NOMO-1 treated with dmso at 0.1 percent for 144 hours (cell line): ENCODE data around the gene DEFB131A.
"Not testable (repeated sequence)": the region's sequence is repeated elsewhere in the genome, so short reads cannot be mapped to it uniquely, and the experiment has no call there.

Experiments used
- DNase-seq: peaks from one replicate; lab custom pipeline; 2025; ENCODE audit not compliant: unreplicated experiment; lab: John Stamatoyannopoulos, UW

DEFB131A gene

DNA sequence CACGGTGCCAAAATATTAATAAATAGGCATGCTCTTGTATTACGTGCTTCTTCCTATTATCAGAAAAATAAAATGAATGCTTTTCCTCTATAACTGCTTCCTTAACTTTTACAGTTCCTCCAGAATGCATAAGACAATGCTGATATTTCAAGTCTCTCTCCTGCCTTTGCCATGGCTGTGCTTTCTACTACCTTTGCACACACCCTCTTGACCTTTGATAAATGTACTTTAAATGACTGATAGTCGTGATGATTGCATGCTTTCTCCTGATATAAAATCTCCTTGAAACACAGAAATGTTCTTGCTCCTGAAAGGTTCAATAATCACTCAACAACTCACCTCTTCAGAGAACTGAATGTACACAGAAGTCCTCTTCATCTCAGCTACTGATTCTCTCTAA lies at the start of gene DEFB131A:
DEFB131A (plus strand) TSS at position 301 of the 400 bp plus-strand sequence. CDS start 120 bp downstream, outside the sequence.
- not testable (repeated sequence) for DNase-seq

DNA sequence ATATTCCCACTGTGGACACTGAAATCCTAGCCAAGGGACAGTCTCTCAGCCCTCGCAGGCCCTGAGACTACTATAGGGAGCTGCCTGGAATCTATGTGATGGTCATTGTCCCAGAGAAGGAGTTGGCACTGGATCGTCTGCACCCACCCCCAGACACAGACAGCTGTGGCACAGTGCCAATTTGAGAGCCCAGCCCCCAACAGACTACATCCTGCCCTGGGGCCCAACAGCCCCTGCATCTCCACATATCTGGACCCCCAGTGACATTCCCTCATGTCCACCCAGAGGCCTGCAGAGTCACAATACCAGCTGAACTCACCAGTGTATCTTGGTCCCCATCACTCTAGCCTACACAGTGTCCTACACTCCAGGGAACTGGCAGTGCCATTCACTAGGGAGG lies 38.4 kb upstream of the DEFB131A start:
- DNase-seq, result not testable (repeated sequence)

DNA sequence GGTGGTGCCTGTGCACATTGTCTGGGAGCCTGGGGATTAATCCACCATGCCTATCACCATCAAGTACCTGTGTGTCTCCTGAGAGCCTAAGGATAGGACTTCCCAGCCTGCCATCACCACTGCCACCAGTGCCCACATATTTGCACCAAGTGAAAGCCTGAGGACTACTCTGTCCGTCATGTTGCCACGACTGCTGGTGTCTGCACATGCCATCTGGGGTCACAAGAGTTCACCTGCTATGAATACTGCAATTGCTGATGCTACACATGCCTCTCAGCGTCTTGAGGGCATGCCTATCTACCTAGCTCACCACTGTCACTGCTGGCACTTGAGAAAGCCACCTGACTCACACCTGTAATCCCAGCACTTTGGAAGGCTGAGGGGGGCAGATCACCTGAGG lies 37.7 kb upstream of the DEFB131A start:
- not testable (repeated sequence) for DNase-seq

DNA sequence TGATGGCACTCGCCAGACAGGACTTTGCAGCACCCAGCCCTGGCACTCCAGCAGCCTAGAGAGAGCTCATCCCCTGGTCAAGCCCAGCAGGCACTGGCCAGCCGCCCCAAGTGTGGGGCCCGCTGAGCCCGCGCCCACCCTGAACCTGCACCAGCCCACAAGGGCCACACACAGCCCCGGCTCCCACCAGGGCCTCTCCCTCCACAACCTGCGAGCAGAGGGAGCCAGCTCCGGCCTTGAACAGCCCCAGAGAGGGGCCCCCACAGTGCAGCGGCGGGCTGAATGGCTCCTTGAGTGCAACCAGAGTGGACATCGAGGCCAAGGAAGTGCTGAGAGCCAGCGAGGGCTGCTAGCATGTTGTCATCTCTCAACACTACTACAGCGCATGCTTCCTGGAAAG lies 34.4 kb upstream of the DEFB131A start:
- DNase-seq, result no peak

DNA sequence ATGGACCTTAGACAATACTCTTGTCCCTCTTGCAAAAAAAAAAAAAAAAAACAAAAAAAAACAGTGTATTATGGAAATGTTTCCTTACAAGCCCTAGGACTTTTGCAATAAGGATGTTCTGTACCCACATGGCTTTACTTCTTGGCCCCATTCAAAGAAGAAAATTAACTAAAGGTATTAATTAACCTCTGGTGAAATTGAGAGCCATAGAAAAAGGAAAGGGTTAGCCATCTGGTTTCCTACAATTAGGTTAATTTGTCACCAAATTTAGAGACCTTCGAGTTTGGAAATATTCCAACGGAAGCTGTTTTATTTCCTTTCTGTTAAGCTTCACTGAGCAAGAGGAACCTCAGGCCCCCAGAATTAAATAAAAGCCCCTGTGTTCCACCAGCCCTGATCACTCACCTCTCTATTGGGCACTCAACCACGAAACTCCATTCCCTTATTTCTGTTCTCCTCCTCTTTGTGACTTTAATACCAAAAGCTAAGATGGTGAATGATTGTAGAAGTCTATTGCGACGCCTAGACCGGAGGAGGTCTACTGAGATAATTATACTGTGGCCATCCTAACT lies 22.2 kb upstream of the DEFB131A start:
- not testable (repeated sequence) for DNase-seq

DNA sequence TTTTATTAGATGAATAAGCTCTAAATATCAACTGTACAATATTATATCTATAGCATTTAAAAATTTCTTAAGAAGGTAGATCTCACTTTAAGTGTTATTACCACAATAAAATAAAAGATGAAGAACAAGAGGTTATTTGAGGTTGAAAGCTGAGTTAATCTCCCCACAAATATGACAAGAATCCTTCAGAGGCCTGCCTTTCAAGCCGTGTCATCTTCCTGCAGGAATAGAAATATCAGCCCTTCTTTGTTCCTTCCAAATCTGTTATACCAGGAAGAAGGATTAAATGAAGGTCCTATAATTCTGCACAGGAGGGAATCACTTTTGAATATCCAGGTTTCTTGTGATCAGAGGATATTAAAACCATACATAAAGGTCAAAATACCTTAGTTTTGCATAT lies 18.3 kb upstream of the DEFB131A start:
- not testable (repeated sequence) for DNase-seq

DNA sequence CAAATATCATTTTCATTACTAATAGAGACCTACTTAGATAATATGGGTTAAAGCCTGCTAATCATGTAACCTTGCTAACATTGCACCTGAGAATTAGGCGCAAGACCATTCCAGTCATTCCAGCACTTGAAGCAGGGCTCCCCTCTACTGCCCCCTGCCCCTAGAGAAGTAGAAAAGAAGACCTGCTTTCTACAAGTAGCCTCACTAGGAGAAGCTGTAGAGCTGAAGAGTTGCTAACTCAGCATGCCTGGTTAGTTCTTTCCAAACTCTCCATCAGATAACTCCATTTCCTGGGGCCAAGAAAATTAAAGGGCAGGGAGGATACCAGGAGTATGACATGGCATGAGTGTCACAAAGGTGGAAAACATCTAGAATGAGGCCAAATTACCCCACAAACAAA lies 14.2 kb upstream of the DEFB131A start:
- DNase-seq, result not testable (repeated sequence)

GRCh38 chr4:9433320-9433719 lies 10.9 kb upstream of the DEFB131A start:
- not testable (repeated sequence) for DNase-seq

GRCh38 chr4:9436728-9437127 lies 7.5 kb upstream of the DEFB131A start:
- DNase-seq, result not testable (repeated sequence)

GRCh38 chr4:9442355-9442754 lies 1.9 kb upstream of the DEFB131A start:
- DNase-seq, result not testable (repeated sequence)

DNA sequence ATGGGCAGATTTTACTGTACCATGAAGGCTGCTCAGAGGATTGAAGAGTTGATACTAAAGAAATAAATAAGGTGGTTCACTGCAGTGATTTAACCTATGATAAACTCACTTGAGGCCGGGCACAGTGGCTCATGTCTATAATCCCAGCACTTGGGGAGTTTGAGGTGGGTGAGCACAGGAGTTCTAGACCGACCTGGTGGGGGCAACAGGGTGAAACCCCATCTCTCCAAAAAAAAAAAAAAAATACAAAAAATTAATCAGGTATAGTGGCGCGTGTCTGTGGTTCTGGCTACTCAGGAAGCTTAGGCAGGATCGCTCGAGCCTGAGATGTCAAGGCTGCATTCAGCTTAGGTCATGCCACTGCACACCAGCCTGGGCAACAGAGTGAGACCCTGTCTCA lies 467 bp downstream of the DEFB131A start:
- DNase-seq, result not testable (repeated sequence)

DNA sequence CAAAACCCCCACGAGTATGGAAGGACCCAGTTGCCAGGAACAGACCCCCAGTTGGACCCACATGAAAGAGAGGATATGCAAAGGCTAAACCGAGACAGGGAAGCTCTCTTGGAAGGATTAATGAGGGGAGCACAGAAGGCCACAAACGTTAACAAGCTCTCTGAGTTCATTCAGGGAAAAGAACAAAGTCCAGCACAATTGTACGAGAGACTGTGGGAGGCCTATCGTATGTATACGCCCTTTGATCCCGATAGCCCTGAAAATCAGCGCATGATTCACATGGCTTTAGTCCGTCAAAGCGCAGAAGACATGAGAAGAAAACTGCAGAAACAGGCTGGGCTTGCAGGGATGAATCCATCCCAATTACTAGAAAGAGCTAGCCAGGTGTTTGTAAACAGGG lies 8.0 kb downstream of the DEFB131A start:
- not testable (repeated sequence) for DNase-seq

GRCh38 chr4:9454284-9454683 lies 10.1 kb downstream of the DEFB131A start:
- not testable (repeated sequence) for DNase-seq

GRCh38 chr4:9455046-9455445 lies 10.8 kb downstream of the DEFB131A start:
- not testable (repeated sequence) for DNase-seq

GRCh38 chr4:9479466-9479865 lies 35.3 kb downstream of the DEFB131A start:
- DNase-seq, result not testable (repeated sequence)

GRCh38 chr4:9480066-9480465 lies 35.9 kb downstream of the DEFB131A start:
- not testable (repeated sequence) for DNase-seq

GRCh38 chr4:9482871-9483270 lies 38.7 kb downstream of the DEFB131A start:
- DNase-seq, result not testable (repeated sequence)

GRCh38 chr4:9483682-9484081 lies 39.5 kb downstream of the DEFB131A start:
- DNase-seq, result not testable (repeated sequence)

DNA sequence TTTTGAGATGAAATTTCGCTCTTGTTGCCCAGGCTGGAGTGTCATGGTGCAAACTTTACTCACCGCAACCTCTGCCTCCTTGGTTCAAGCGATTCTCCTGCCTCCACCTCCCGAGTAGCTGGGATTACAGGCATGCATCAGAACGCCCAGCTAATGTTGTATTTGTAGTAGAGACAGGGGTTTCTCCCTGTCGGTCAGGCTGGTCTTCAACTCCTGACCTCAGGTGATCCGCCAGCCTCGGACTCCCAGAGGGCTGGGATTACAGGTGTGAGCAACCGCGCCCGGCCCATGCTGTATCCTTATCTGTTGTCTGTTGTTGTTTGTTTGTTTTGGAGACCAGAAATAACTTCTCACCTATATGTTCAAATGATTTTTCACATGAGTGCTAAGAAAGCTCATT lies 42.7 kb downstream of the DEFB131A start:
- DNase-seq, result not testable (repeated sequence)

- not testable (repeated sequence) for DNase-seq
Measured at GRCh38 chr4:9488796-9489195, 44.6 kb downstream of the DEFB131A start.

DNA sequence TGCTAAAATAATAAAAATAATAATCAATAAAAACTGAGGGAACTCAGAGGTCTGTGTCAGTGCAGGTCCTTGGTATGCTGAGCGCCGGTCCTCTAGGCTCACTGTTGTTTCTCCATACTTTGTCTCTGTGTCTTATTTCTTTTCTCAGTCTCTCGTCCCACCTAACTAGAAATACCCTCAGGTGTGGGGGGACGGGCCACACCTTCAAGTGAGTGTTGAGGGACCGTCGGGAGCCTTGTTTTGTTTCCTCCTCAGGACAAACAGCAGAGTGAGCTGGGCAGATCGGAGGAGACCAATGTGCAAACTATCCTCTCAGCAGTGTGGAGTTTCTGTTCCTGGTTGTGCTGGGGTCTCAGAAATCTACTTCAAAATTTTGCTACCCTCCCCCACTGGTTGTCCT lies 46.3 kb downstream of the DEFB131A start:
- not testable (repeated sequence) for DNase-seq

- DNase-seq, result not testable (repeated sequence)
Measured at GRCh38 chr4:9490986-9491385, 46.8 kb downstream of the DEFB131A start.

- not testable (repeated sequence) for DNase-seq
Measured at GRCh38 chr4:9493589-9493988, 49.4 kb downstream of the DEFB131A start.
